Measurements from ENCODE around the gene ORAI3. TPM values are rescaled to one million over a fixed set of nuclear protein-coding genes. Genes with fewer than 3 reads are reported as not detected.

Gene ORAI3
- total and polyA plus RNA-seq, 2 of the 13 experiments (the other 11 are each of a cell fraction or from before 2014, with no cell fraction given): 11.4 to 32.0 TPM

DNA sequence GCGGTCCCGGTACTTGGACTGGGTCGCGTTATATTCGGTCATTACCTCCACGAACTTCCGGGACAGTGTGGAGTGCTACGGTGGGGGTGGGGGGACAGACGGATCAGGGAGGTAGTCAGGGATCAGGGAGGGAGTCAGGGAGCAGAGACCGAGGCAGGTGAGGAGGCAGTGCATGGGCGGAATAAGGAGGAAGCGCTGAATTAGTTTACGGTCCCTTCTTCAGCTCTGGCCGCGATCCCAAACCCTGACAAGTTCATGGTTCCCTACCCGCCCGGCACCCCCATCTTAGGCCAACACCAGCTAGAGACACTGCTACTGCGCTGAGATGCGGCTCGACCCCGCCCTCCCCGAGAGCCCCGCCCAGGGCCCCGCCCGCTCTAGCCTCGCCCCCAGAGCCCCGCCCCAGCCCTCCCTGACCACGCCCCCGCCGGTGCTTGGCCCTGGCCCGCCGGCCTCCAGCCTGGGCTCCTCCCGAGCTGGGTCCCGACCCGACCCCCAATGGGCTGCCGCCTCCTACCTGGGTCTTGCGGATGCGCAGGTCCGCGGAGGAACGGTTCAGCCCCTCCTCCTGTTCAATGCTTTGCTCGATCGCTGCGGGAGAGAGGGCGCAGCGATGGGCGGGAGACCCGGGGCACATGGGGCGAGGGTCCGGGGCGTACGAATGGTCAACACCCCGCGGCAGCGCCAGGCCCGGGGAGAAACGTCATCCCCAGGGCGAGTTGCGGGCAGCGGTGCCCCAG, 48.3 kb downstream of the ORAI3 start (continued):
- TF ChIP-seq, protein P1, sequence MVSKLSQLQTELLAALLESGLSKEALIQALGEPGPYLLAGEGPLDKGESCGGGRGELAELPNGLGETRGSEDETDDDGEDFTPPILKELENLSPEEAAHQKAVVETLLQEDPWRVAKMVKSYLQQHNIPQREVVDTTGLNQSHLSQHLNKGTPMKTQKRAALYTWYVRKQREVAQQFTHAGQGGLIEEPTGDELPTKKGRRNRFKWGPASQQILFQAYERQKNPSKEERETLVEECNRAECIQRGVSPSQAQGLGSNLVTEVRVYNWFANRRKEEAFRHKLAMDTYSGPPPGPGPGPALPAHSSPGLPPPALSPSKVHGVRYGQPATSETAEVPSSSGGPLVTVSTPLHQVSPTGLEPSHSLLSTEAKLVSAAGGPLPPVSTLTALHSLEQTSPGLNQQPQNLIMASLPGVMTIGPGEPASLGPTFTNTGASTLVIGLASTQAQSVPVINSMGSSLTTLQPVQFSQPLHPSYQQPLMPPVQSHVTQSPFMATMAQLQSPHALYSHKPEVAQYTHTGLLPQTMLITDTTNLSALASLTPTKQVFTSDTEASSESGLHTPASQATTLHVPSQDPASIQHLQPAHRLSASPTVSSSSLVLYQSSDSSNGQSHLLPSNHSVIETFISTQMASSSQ (IDR thresholded peaks at IDR 0.05; ENCODE audit: low read depth): no peak
- TF ChIP-seq, protein P1 (CRISPR knock-in tag; IDR thresholded peaks at IDR 0.05; ENCODE audit: borderline replicate concordance): peak; percentile 11; the same call in 1 of the 2 replicates
- peak; percentile 69 for TF ChIP-seq RXRA (CRISPR knock-in tag; IDR thresholded peaks at IDR 0.05)
- no peak for TF ChIP-seq PCBP2 (optimal IDR thresholded peaks at IDR 0.05; ENCODE audit: low read depth, low read length, poor library complexity, severe bottlenecking)
- no peak for TF ChIP-seq CCAR2 (optimal IDR thresholded peaks at IDR 0.05; ENCODE audit: low read depth, low read length)
- no peak for TF ChIP-seq NONO (IDR thresholded peaks at IDR 0.05)
- TF ChIP-seq NONO (CRISPR knock-in tag; conservative IDR thresholded peaks at IDR 0.05): peak; percentile 53
- TF ChIP-seq PHF21A (CRISPR knock-in tag; IDR thresholded peaks at IDR 0.05): no peak; the same call in 1 of the 2 replicates
- 0 out of 2 replicates have a peak, but pooled peaks have one; percentile 24 for TF ChIP-seq ZNF30 (CRISPR knock-in tag; IDR thresholded peaks at IDR 0.05)
- no peak for TF ChIP-seq PAWR (CRISPR knock-in tag; IDR thresholded peaks at IDR 0.05; ENCODE audit: borderline replicate concordance)
- TF ChIP-seq ZNF749 (CRISPR knock-in tag; IDR thresholded peaks at IDR 0.05; ENCODE audit: borderline replicate concordance): no peak
- TF ChIP-seq ZNF607 (CRISPR knock-in tag; IDR thresholded peaks at IDR 0.05; ENCODE audit: borderline replicate concordance): 0 out of 2 replicates have a peak, but pooled peaks have one; percentile 56
- 0 out of 2 replicates have a peak, but pooled peaks have one; percentile 43 for TF ChIP-seq FIP1L1 (IDR thresholded peaks at IDR 0.05; ENCODE audit: borderline replicate concordance, insufficient read depth, low read depth, low read length)
- TF ChIP-seq POLR2A (IDR thresholded peaks at IDR 0.05; ENCODE audit: insufficient read depth in 1 of 2, low read depth in 2 of 2, low read length in 2 of 2): peak; percentile 83 to 87
- no peak for TF ChIP-seq SETDB1 (CRISPR knock-in tag; IDR thresholded peaks at IDR 0.05; ENCODE audit: borderline replicate concordance)
- peak; percentile 53; the same call in 1 of the 2 replicates for TF ChIP-seq SP5 (CRISPR knock-in tag; IDR thresholded peaks at IDR 0.05; ENCODE audit: borderline replicate concordance, low read depth)
- peak; percentile 80; the same call in 1 of the 2 replicates for TF ChIP-seq ZNF776 (CRISPR knock-in tag; IDR thresholded peaks at IDR 0.05)
- no peak for TF ChIP-seq ZNF136 (CRISPR knock-in tag; IDR thresholded peaks at IDR 0.05; ENCODE audit: low read depth)
- peak; percentile 79 for TF ChIP-seq PHF8 (CRISPR knock-in tag; IDR thresholded peaks at IDR 0.05)
- TF ChIP-seq ETV6 (CRISPR knock-in tag; conservative IDR thresholded peaks at IDR 0.05): peak; percentile 43; the same call in 1 of the 2 replicates
- no peak for TF ChIP-seq ARID2 (CRISPR knock-in tag; IDR thresholded peaks at IDR 0.05; ENCODE audit: borderline replicate concordance)
- TF ChIP-seq TBX2 (CRISPR knock-in tag; IDR thresholded peaks at IDR 0.05; ENCODE audit: borderline replicate concordance): no peak; the same call in 1 of the 2 replicates
- TF ChIP-seq ZNF569 (CRISPR knock-in tag; IDR thresholded peaks at IDR 0.05; ENCODE audit: borderline replicate concordance): no peak
- TF ChIP-seq ZNF616 (CRISPR knock-in tag; IDR thresholded peaks at IDR 0.05; ENCODE audit: low read depth): peak; percentile 69; the same call in 1 of the 2 replicates
- TF ChIP-seq, protein P2, sequence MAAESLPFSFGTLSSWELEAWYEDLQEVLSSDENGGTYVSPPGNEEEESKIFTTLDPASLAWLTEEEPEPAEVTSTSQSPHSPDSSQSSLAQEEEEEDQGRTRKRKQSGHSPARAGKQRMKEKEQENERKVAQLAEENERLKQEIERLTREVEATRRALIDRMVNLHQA (CRISPR knock-in tag; IDR thresholded peaks at IDR 0.05): no peak
- TF ChIP-seq ASH2L (IDR thresholded peaks at IDR 0.05; ENCODE audit: insufficient read length, low read depth, low read length): peak; percentile 63
- peak; percentile 74; the same call in 1 of the 2 replicates for TF ChIP-seq ZNF343 (CRISPR knock-in tag; IDR thresholded peaks at IDR 0.05)
